DOHH2 (cell line): Measurements from ENCODE around the gene SYK.

Source experiments
- H3F3A ChIP-seq: fragments of 200-600 bp; sonication (generic), shearing (Covaris generic); 2 replicates; pipeline ENCODE4 v1.6.0; 2016; ENCODE audit warnings: antibody characterized with exemption, mild to moderate bottlenecking; ENCODE audit not compliant: control insufficient read depth, insufficient read depth
- H3K27ac ChIP-seq: fragments of 200-600 bp; sonication (generic); 2 replicates; pipeline ENCODE4 v1.5.1; 2014; ENCODE audit warnings: low read depth, mild to moderate bottlenecking, low read length, moderate library complexity
- H3K27me3 ChIP-seq: fragments of 200-600 bp; sonication (generic); 2 replicates; pipeline ENCODE4 v1.6.1; 2014; ENCODE audit warnings: mild to moderate bottlenecking, low read length, mixed read lengths; ENCODE audit not compliant: control insufficient read depth
- H3K36me3 ChIP-seq: fragments of 200-600 bp; sonication (generic); 2 replicates; pipeline ENCODE4 v1.6.1; 2014; ENCODE audit warnings: mild to moderate bottlenecking, low read length, moderate library complexity, mixed read lengths; ENCODE audit not compliant: control insufficient read depth
- H3K4me1 ChIP-seq: fragments of 200-600 bp; sonication (generic); 2 replicates; pipeline ENCODE4 v1.6.1; 2014; ENCODE audit warnings: mild to moderate bottlenecking, low read length, mixed read lengths; ENCODE audit not compliant: control insufficient read depth
- H3K4me2 ChIP-seq: fragments of 200-600 bp; sonication (generic); 2 replicates; pipeline ENCODE4 v1.6.0; 2014; ENCODE audit warnings: mild to moderate bottlenecking, low read length, moderate library complexity
- H3K4me3 ChIP-seq: fragments of 200-600 bp; sonication (generic); 2 replicates; pipeline ENCODE4 v1.5.1; 2014; ENCODE audit warnings: mild to moderate bottlenecking, low read length, mixed read lengths
- H3K79me2 ChIP-seq: fragments of 200-600 bp; sonication (generic); 2 replicates; pipeline ENCODE4 v1.6.1; 2014; ENCODE audit warnings: mild to moderate bottlenecking, low read length, mixed read lengths; ENCODE audit not compliant: control insufficient read depth
- H3K9me2 ChIP-seq: fragments of 200-600 bp; sonication (generic); replicated peaks from 2 replicates; pipeline ENCODE4 v1.6.1; 2014; ENCODE audit warnings: mild to moderate bottlenecking, low read length, mixed read lengths; ENCODE audit not compliant: control insufficient read depth
- H3K9me3 ChIP-seq: fragments of 200-600 bp; sonication (generic); 2 replicates; pipeline ENCODE4 v1.6.1; 2014; ENCODE audit warnings: antibody characterized with exemption, low read length, mixed read lengths; ENCODE audit not compliant: control insufficient read depth, insufficient read depth
- H4K20me1 ChIP-seq: fragments of 200-600 bp; sonication (generic); 2 replicates; pipeline ENCODE4 v1.6.0; 2014; ENCODE audit warnings: low read depth, mild to moderate bottlenecking, antibody characterized with exemption, low read length, moderate library complexity; ENCODE audit not compliant: control insufficient read depth, insufficient read depth
- EZH2phosphoT487 ChIP-seq: fragments of 200-600 bp; sonication (generic); IDR thresholded peaks from 2 replicates; pipeline ENCODE4 v1.6.1; 2017; ENCODE audit warnings: borderline replicate concordance, mild to moderate bottlenecking, antibody characterized with exemption, low read length, moderate library complexity, mixed read lengths
- TF ChIP-seq, protein P1 (sequence below): fragments of 200-600 bp; sonication (generic); IDR thresholded peaks from one replicate; pipeline ENCODE4 v1.5.1; 2014; ENCODE audit warnings: antibody characterized with exemption, mild to moderate bottlenecking, low read depth, low read length; ENCODE audit not compliant: poor library complexity, severe bottlenecking

SYK gene

GRCh38 chr9:90815183-90815943 is 13.7 kb downstream of the SYK start:
- peaks cover 100% of the 10 kb centered on the region for H3K79me2 ChIP-seq
- H3K27ac ChIP-seq = peak overlapping the region; percentile 93
- H3K9me2 ChIP-seq = no peaks in the 10 kb centered on the region
- peaks cover 93% of the 10 kb centered on the region for H3K36me3 ChIP-seq
- H4K20me1 ChIP-seq = no peaks in the 10 kb centered on the region
- H3K27me3 ChIP-seq = no peaks in the 10 kb centered on the region
- TF ChIP-seq EZH2phosphoT487 = no peak
- TF ChIP-seq, protein P1, sequence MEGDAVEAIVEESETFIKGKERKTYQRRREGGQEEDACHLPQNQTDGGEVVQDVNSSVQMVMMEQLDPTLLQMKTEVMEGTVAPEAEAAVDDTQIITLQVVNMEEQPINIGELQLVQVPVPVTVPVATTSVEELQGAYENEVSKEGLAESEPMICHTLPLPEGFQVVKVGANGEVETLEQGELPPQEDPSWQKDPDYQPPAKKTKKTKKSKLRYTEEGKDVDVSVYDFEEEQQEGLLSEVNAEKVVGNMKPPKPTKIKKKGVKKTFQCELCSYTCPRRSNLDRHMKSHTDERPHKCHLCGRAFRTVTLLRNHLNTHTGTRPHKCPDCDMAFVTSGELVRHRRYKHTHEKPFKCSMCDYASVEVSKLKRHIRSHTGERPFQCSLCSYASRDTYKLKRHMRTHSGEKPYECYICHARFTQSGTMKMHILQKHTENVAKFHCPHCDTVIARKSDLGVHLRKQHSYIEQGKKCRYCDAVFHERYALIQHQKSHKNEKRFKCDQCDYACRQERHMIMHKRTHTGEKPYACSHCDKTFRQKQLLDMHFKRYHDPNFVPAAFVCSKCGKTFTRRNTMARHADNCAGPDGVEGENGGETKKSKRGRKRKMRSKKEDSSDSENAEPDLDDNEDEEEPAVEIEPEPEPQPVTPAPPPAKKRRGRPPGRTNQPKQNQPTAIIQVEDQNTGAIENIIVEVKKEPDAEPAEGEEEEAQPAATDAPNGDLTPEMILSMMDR = no peak
- peak overlapping the region; percentile 92 for H3K4me2 ChIP-seq
- H3K9me3 ChIP-seq = peaks cover 18% of the 10 kb centered on the region
- peak overlapping the region; percentile 66 for H3K4me3 ChIP-seq
- peaks cover 46% of the 10 kb centered on the region for H3F3A ChIP-seq
- peaks cover 91% of the 10 kb centered on the region for H3K4me1 ChIP-seq

- Histone ChIP-seq H3K36me3 (peaks cover 92% of the 10 kb centered on the region), H3K79me2 (peaks cover 100% of the 10 kb centered on the region), H3K4me2 (peak overlapping the region; percentile 92), H3K27ac (peak overlapping the region; percentile 93), H3K27me3 (no peaks in the 10 kb centered on the region), H3F3A (peaks cover 40% of the 10 kb centered on the region), H3K9me3 (peaks cover 18% of the 10 kb centered on the region), H3K9me2 (no peaks in the 10 kb centered on the region), H3K4me3 (peak overlapping the region; percentile 66), H4K20me1 (no peaks in the 10 kb centered on the region), H3K4me1 (peaks cover 88% of the 10 kb centered on the region)
- TF ChIP-seq, protein P1 = no peak
- TF ChIP-seq EZH2phosphoT487 = no peak
Measured at GRCh38 chr9:90815944-90816357, 14.3 kb downstream of the SYK start.

DNA sequence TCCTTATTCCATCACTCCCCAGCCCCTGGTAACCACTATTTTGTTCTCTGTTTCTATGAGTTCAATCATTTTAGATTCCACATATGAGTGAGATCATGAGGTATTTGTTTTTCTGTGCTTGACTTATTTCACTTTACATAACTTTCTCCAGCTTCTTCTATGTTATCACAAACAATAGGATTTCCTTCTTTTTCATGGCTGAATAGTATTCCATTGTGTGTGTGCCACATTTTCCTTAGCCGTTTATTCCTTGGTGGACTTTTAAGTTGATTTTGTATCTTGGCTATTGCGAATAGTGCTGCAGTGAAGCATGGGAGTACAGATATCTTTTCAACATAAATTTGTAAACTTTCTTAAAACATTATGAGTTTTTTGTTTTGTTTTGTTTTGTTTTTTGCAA is 15.1 kb downstream of the SYK start:
- no peak for TF ChIP-seq EZH2phosphoT487
- TF ChIP-seq, protein P1 = no peak
- Histone ChIP-seq H3K9me2 (no peaks in the 10 kb centered on the region), H3F3A (peaks cover 35% of the 10 kb centered on the region), H3K27ac (no peak overlapping the region), H3K4me2 (0 out of 2 replicates have a peak overlapping the region, but pooled peaks have one; percentile 92), H3K9me3 (peaks cover 22% of the 10 kb centered on the region), H3K4me1 (peaks cover 88% of the 10 kb centered on the region), H3K79me2 (peaks cover 100% of the 10 kb centered on the region), H3K36me3 (peaks cover 92% of the 10 kb centered on the region), H3K27me3 (no peaks in the 10 kb centered on the region), H3K4me3 (no peak overlapping the region), H4K20me1 (no peaks in the 10 kb centered on the region)
